ENCODE data around the gene RALGPS2.

Gene RALGPS2

DNA sequence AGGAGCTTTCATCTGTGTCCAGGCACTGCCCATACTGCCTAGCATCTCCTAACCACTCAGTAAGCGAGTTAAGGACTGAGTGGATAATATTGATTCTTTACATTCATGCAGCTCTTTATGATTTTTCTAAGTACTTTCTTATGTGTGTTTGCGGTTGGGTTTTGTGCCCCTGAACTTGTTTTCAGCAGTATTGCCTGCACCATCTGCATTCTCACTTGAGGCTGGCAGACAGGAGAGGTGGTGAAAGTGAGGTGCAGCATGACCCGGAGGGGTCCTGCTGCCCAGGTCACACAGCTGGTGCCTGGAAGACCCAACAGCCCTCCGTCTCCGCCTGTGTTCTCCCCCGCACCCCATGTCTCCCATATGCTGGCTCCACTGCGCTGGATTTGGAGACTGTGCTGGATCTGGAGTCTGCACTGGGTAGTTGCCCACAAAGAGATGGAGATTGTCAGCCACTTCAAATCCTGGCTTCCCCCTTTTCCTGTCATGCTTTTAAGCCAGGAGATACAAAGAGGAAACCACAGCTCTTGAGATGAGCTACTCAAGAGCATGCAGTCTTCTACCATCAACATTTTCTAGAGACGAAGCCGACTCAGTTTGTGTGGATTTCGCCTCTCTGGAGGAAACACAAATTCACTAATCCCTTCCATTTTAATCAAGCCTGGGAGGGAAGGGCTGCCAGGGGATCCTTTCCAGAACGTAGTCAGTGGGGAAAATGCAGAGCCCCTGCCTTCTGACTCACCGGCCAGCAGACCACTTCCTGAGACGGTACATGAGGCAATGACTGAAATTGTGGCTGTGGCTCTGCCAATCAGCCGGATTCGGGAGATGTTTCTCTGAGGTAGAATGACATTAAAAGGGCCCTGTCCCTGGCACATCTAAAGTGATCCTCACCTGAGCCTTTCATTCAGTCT, 217.5 kb downstream of the RALGPS2 start:
- H3K4me1 ChIP-seq (ENCODE audit: control insufficient read depth in 1 of 2, insufficient read depth in 2 of 2, low read length in 2 of 2): peaks cover 5 to 6% of the 10 kb centered on the region in 2 experiments
- no peak overlapping the region for H2AK5ac ChIP-seq (ENCODE audit: low read length)
- no peak overlapping the region for H3K9ac ChIP-seq (ENCODE audit: low read length)
- H2BK120ac ChIP-seq (ENCODE audit: insufficient read depth, low read length, poor library complexity): no peak overlapping the region
- H2BK5ac ChIP-seq (ENCODE audit: low read depth, low read length, poor library complexity): no peak overlapping the region
- H3K9me3 ChIP-seq (ENCODE audit: insufficient read depth, low read depth, low read length): peaks cover 2% of the 10 kb centered on the region
- no CpG with 5 or more reads among the region's 15 CpGs for WGBS (ENCODE audit: extremely low coverage, insufficient coverage, insufficient read length)
- no peak overlapping the region for H4K91ac ChIP-seq (ENCODE audit: low read depth, low read length)
- H3K18ac ChIP-seq (ENCODE audit: low read length): no peak overlapping the region
- H3K14ac ChIP-seq (ENCODE audit: low read length): no peak overlapping the region
- no peak overlapping the region for H4K8ac ChIP-seq (ENCODE audit: low read depth, low read length)
- no peak overlapping the region for H3K23ac ChIP-seq (ENCODE audit: low read length)
- H3K27ac ChIP-seq (ENCODE audit: low read depth, low read length): no peak overlapping the region
- no peaks in the 10 kb centered on the region for H3K79me2 ChIP-seq (ENCODE audit: control insufficient read depth, insufficient read depth, low read length, poor library complexity)
- H3K27me3 ChIP-seq (ENCODE audit: insufficient read depth, low read length): no peaks in the 10 kb centered on the region
- no peak overlapping the region for H3K4me3 ChIP-seq (ENCODE audit: low read depth, low read length)
- H2BK12ac ChIP-seq (ENCODE audit: low read length): no peak overlapping the region
- no peak overlapping the region for H2AFZ ChIP-seq (ENCODE audit: insufficient read depth, low read length, poor library complexity)
- H3K4ac ChIP-seq (ENCODE audit: low read depth, low read length): no peak overlapping the region
- H4K12ac ChIP-seq (ENCODE audit: low read depth, low read length): no peak overlapping the region
- no peak for DNase-seq
- H3K36me3 ChIP-seq (ENCODE audit: control insufficient read depth in 1 of 2, insufficient read depth in 2 of 2, low read length in 2 of 2): no peaks in the 10 kb centered on the region
- no peaks in the 10 kb centered on the region for H3K79me1 ChIP-seq (ENCODE audit: low read length)
- no peak overlapping the region for H3K4me2 ChIP-seq (ENCODE audit: low read length)

DNA sequence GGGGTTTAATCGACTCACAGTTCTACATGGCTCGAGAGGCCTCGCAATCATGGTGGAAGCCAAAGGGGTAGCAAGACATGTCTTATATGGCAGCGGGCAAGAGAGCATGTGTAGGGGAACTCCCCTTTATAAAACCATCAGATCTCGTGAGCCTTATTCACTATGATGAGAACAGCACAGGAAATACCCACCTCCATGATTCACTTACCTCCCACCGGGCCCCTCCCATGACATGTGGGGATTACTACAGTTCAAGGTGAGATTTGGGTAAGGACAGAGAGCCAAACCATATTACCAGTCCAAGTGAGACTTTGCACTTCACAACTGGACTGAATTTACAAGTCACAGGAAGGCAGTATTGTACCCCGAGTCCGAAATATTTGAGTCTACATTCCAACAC, 219.7 kb downstream of the RALGPS2 start:
- no peak for DNase-seq
- no peaks in the 10 kb centered on the region for H3K36me3 ChIP-seq (ENCODE audit: control insufficient read depth in 1 of 2, insufficient read depth in 2 of 2, low read length in 2 of 2)
- no peak overlapping the region for H3K9ac ChIP-seq (ENCODE audit: low read length)
- no peak overlapping the region for H3K27ac ChIP-seq (ENCODE audit: low read depth, low read length)
- no peaks in the 10 kb centered on the region for H3K79me1 ChIP-seq (ENCODE audit: low read length)
- H2AFZ ChIP-seq (ENCODE audit: insufficient read depth, low read length, poor library complexity): no peak overlapping the region
- no peak overlapping the region for H3K4me3 ChIP-seq (ENCODE audit: low read depth, low read length)
- H3K27me3 ChIP-seq (ENCODE audit: insufficient read depth, low read length): no peaks in the 10 kb centered on the region
- H4K12ac ChIP-seq (ENCODE audit: low read depth, low read length): no peak overlapping the region
- H3K23ac ChIP-seq (ENCODE audit: low read length): no peak overlapping the region
- no CpG with 5 or more reads among the region's 8 CpGs for WGBS (ENCODE audit: extremely low coverage, insufficient coverage, insufficient read length)
- no peak overlapping the region for H4K91ac ChIP-seq (ENCODE audit: low read depth, low read length)
- H2BK12ac ChIP-seq (ENCODE audit: low read length): no peak overlapping the region
- H2BK120ac ChIP-seq (ENCODE audit: insufficient read depth, low read length, poor library complexity): no peak overlapping the region
- H2AK5ac ChIP-seq (ENCODE audit: low read length): no peak overlapping the region
- peaks cover 2% of the 10 kb centered on the region for H3K9me3 ChIP-seq (ENCODE audit: insufficient read depth, low read depth, low read length)
- H3K79me2 ChIP-seq (ENCODE audit: control insufficient read depth, insufficient read depth, low read length, poor library complexity): no peaks in the 10 kb centered on the region
- H3K4me1 ChIP-seq (ENCODE audit: control insufficient read depth in 1 of 2, insufficient read depth in 2 of 2, low read length in 2 of 2): peaks cover 3 to 5% of the 10 kb centered on the region in 2 experiments
- H3K4me2 ChIP-seq (ENCODE audit: low read length): no peak overlapping the region
- no peak overlapping the region for H3K14ac ChIP-seq (ENCODE audit: low read length)
- H3K18ac ChIP-seq (ENCODE audit: low read length): no peak overlapping the region
- no peak overlapping the region for H3K4ac ChIP-seq (ENCODE audit: low read depth, low read length)
- H2BK5ac ChIP-seq (ENCODE audit: low read depth, low read length, poor library complexity): no peak overlapping the region
- H4K8ac ChIP-seq (ENCODE audit: low read depth, low read length): no peak overlapping the region

DNA sequence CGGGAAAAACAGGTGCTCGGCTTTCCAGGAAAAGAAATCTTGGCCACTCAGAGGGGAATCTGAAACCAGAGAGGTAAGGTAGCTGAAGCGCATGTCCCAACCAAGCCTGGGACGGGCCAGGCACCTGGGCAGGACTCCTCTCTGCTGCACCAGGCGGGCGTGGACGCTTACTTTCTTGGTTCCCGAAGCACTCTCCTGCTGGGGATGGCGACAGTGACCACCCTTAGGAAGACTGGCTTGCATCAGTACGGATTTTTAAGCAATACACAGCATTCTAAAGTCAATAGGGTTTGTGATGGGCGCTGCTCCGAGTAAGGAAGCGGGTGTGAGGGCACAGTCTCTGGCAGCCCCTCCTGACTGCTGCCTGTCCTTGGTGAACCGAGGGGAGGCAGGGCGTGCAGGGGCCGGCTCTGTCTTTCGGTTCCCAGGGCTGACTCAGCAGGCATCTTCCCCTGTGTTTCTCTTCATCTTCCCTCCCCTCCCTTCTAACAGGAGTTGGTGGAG, 220.8 kb downstream of the RALGPS2 start:
- H2BK12ac ChIP-seq (ENCODE audit: low read length): no peak overlapping the region
- WGBS (ENCODE audit: extremely low coverage, insufficient coverage, insufficient read length): no CpG with 5 or more reads among the region's 17 CpGs
- H2AFZ ChIP-seq (ENCODE audit: insufficient read depth, low read length, poor library complexity): no peak overlapping the region
- H3K27ac ChIP-seq (ENCODE audit: low read depth, low read length): no peak overlapping the region
- DNase-seq: no peak
- H3K79me2 ChIP-seq (ENCODE audit: control insufficient read depth, insufficient read depth, low read length, poor library complexity): no peaks in the 10 kb centered on the region
- H4K8ac ChIP-seq (ENCODE audit: low read depth, low read length): no peak overlapping the region
- H3K36me3 ChIP-seq (ENCODE audit: control insufficient read depth in 1 of 2, insufficient read depth in 2 of 2, low read length in 2 of 2): no peaks in the 10 kb centered on the region
- H4K12ac ChIP-seq (ENCODE audit: low read depth, low read length): no peak overlapping the region
- H3K27me3 ChIP-seq (ENCODE audit: insufficient read depth, low read length): no peaks in the 10 kb centered on the region
- no peak overlapping the region for H3K18ac ChIP-seq (ENCODE audit: low read length)
- no peak overlapping the region for H3K9ac ChIP-seq (ENCODE audit: low read length)
- H2BK5ac ChIP-seq (ENCODE audit: low read depth, low read length, poor library complexity): no peak overlapping the region
- H3K4ac ChIP-seq (ENCODE audit: low read depth, low read length): no peak overlapping the region
- H3K79me1 ChIP-seq (ENCODE audit: low read length): no peaks in the 10 kb centered on the region
- H3K14ac ChIP-seq (ENCODE audit: low read length): no peak overlapping the region
- no peak overlapping the region for H2BK120ac ChIP-seq (ENCODE audit: insufficient read depth, low read length, poor library complexity)
- H3K23ac ChIP-seq (ENCODE audit: low read length): no peak overlapping the region
- H3K4me1 ChIP-seq (ENCODE audit: control insufficient read depth in 1 of 2, insufficient read depth in 2 of 2, low read length in 2 of 2): peaks cover 3 to 5% of the 10 kb centered on the region in 2 experiments
- H3K4me2 ChIP-seq (ENCODE audit: low read length): no peak overlapping the region
- H4K91ac ChIP-seq (ENCODE audit: low read depth, low read length): no peak overlapping the region
- no peak overlapping the region for H2AK5ac ChIP-seq (ENCODE audit: low read length)
- H3K4me3 ChIP-seq (ENCODE audit: low read depth, low read length): no peak overlapping the region
- H3K9me3 ChIP-seq (ENCODE audit: insufficient read depth, low read depth, low read length): peaks cover 2% of the 10 kb centered on the region

DNA sequence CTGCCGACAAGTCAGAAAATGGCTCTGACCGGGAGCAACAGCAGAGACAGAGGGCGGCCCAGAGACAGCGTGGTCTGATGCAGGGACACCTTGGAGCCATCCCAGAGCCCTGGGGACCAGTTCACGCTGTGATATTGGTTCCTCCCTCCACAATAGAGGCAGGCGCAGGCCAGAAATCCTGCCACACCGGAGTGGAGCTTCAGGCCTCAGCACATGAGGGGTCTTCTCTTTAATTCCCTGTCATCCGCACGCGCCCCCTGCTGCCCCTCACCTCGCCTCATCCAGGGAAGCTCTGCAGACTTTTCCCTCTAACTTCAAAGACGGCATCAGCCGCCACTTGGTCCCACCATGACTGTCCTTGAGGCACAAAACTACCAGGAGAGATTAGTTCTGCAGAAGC, 221.4 kb downstream of the RALGPS2 start:
- no peak overlapping the region for H2BK5ac ChIP-seq (ENCODE audit: low read depth, low read length, poor library complexity)
- no peak overlapping the region for H2BK12ac ChIP-seq (ENCODE audit: low read length)
- no peaks in the 10 kb centered on the region for H3K79me2 ChIP-seq (ENCODE audit: control insufficient read depth, insufficient read depth, low read length, poor library complexity)
- peaks cover 3 to 5% of the 10 kb centered on the region in 2 experiments for H3K4me1 ChIP-seq (ENCODE audit: control insufficient read depth in 1 of 2, insufficient read depth in 2 of 2, low read length in 2 of 2)
- WGBS (ENCODE audit: extremely low coverage, insufficient coverage, insufficient read length): no CpG with 5 or more reads among the region's 13 CpGs
- no peak for DNase-seq
- H3K23ac ChIP-seq (ENCODE audit: low read length): no peak overlapping the region
- H3K9ac ChIP-seq (ENCODE audit: low read length): no peak overlapping the region
- H3K79me1 ChIP-seq (ENCODE audit: low read length): no peaks in the 10 kb centered on the region
- H4K12ac ChIP-seq (ENCODE audit: low read depth, low read length): no peak overlapping the region
- H3K4me2 ChIP-seq (ENCODE audit: low read length): no peak overlapping the region
- H2BK120ac ChIP-seq (ENCODE audit: insufficient read depth, low read length, poor library complexity): no peak overlapping the region
- H3K18ac ChIP-seq (ENCODE audit: low read length): no peak overlapping the region
- H3K4me3 ChIP-seq (ENCODE audit: low read depth, low read length): no peak overlapping the region
- no peaks in the 10 kb centered on the region for H3K36me3 ChIP-seq (ENCODE audit: control insufficient read depth in 1 of 2, insufficient read depth in 2 of 2, low read length in 2 of 2)
- no peak overlapping the region for H3K14ac ChIP-seq (ENCODE audit: low read length)
- no peak overlapping the region for H2AK5ac ChIP-seq (ENCODE audit: low read length)
- H4K8ac ChIP-seq (ENCODE audit: low read depth, low read length): no peak overlapping the region
- no peak overlapping the region for H3K27ac ChIP-seq (ENCODE audit: low read depth, low read length)
- no peak overlapping the region for H4K91ac ChIP-seq (ENCODE audit: low read depth, low read length)
- no peak overlapping the region for H2AFZ ChIP-seq (ENCODE audit: insufficient read depth, low read length, poor library complexity)
- H3K27me3 ChIP-seq (ENCODE audit: insufficient read depth, low read length): no peaks in the 10 kb centered on the region
- peaks cover 2% of the 10 kb centered on the region for H3K9me3 ChIP-seq (ENCODE audit: insufficient read depth, low read depth, low read length)
- H3K4ac ChIP-seq (ENCODE audit: low read depth, low read length): no peak overlapping the region
